ENCODE measurements around the gene SDK2.

- TF ChIP-seq POLR2A (IDR thresholded peaks at IDR 0.05) (no peak), CTCF (IDR thresholded peaks at IDR 0.05) (no peak)
Measured at GRCh38 chr17:73318836-73319235, 325.4 kb downstream of the SDK2 start.
